Measurements from ENCODE around the gene TAF9.

The TAF9 gene, protein sequence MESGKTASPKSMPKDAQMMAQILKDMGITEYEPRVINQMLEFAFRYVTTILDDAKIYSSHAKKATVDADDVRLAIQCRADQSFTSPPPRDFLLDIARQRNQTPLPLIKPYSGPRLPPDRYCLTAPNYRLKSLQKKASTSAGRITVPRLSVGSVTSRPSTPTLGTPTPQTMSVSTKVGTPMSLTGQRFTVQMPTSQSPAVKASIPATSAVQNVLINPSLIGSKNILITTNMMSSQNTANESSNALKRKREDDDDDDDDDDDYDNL

GRCh38 chr5:69369340-69370121 lies at the start of gene TAF9, which contains the start of the genes AK6 and RAD17:
TAF9 (minus strand) TSS chr5:69369520; CDS start chr5:69365737, 3,783 bp downstream.
AK6 (minus strand) TSS chr5:69369520; CDS start chr5:69369490, 30 bp downstream.
RAD17 (plus strand) TSS chr5:69369818; CDS start chr5:69372209, 2,391 bp downstream.
- H3K4me3 ChIP-seq (replicated peaks; ENCODE audit: low read depth, low read length) = peak within 1 kb of the TSS; percentile 82
- DNase-seq (ENCODE audit: low read depth) = peak; percentile 92
- TF ChIP-seq, protein P1, sequence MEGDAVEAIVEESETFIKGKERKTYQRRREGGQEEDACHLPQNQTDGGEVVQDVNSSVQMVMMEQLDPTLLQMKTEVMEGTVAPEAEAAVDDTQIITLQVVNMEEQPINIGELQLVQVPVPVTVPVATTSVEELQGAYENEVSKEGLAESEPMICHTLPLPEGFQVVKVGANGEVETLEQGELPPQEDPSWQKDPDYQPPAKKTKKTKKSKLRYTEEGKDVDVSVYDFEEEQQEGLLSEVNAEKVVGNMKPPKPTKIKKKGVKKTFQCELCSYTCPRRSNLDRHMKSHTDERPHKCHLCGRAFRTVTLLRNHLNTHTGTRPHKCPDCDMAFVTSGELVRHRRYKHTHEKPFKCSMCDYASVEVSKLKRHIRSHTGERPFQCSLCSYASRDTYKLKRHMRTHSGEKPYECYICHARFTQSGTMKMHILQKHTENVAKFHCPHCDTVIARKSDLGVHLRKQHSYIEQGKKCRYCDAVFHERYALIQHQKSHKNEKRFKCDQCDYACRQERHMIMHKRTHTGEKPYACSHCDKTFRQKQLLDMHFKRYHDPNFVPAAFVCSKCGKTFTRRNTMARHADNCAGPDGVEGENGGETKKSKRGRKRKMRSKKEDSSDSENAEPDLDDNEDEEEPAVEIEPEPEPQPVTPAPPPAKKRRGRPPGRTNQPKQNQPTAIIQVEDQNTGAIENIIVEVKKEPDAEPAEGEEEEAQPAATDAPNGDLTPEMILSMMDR (IDR thresholded peaks at IDR 0.05; ENCODE audit: low read length, missing control alignments) = no peak

- DNase-seq (ENCODE audit: low read depth) = no peak
- TF ChIP-seq, protein P1 (IDR thresholded peaks at IDR 0.05; ENCODE audit: low read length, missing control alignments) = no peak
- H3K4me3 ChIP-seq (replicated peaks; ENCODE audit: low read depth, low read length) = no peak overlapping the region
Observed at GRCh38 chr5:69418554-69418953, 49.2 kb upstream of the TAF9 start.

DNA sequence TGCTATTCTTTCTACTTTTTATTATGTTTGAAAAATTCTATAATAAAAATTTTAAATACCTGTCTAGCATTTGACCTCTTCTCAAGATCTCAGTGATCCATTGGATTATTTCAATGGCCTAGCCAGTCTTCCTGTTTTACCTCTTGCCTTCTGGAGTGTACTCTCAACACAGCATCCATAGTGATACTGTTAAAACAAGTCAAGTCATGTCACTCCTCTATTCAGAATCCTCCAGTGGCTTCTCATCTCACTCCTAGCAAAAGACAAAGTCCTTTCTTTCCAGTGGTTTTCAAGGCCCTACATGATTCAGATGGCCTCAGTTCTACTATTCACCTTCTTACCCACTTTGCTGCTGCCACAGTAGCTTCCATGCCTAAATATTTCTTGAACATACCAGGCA lies 47.4 kb upstream of the TAF9 start:
- no peak for DNase-seq (ENCODE audit: low read depth)
- TF ChIP-seq, protein P1 (IDR thresholded peaks at IDR 0.05; ENCODE audit: low read length, missing control alignments) = no peak
- no peak overlapping the region for H3K4me3 ChIP-seq (replicated peaks; ENCODE audit: low read depth, low read length)

GRCh38 chr5:69416180-69416579 lies 46.9 kb upstream of the TAF9 start:
- H3K4me3 ChIP-seq (replicated peaks; ENCODE audit: low read depth, low read length) = no peak overlapping the region
- TF ChIP-seq, protein P1 (IDR thresholded peaks at IDR 0.05; ENCODE audit: low read length, missing control alignments) = no peak
- DNase-seq (ENCODE audit: low read depth) = no peak

DNA sequence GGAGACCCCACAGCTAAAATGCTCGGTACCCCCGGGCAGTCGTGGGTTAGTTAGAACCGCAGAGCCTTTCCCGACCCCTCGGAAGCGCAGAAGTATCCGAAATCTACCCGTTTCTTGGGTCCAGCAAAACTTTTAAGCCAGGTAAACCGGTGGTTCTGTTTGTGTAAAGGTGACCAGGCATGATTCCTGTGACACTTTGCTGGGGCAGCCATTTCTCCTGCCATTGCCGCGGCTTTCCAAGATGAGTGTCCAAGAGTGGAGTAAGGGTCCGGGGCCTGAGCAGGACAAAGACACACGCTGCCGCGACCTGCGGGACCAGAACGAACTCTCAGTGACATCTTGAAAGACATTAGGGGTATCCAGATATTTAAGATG lies 46.3 kb upstream of the TAF9 start:
- H3K4me3 ChIP-seq (replicated peaks; ENCODE audit: low read depth, low read length) = peak overlapping the region; percentile 44
- TF ChIP-seq, protein P1 (IDR thresholded peaks at IDR 0.05; ENCODE audit: low read length, missing control alignments) = no peak
- DNase-seq (ENCODE audit: low read depth) = no peak

GRCh38 chr5:69414885-69415583 lies 45.7 kb upstream of the TAF9 start, which contains the start of gene MARVELD2:
MARVELD2 (plus strand) TSS chr5:69415116; CDS start chr5:69419386, 4,270 bp downstream.
- DNase-seq (ENCODE audit: low read depth) = peak; percentile 31
- H3K4me3 ChIP-seq (replicated peaks; ENCODE audit: low read depth, low read length) = peak within 1 kb of the TSS; percentile 44
- TF ChIP-seq, protein P1 (IDR thresholded peaks at IDR 0.05; ENCODE audit: low read length, missing control alignments) = peak; percentile 6

All from fibroblast of pulmonary artery (primary cell).